HepG2 (cell line): Measurements from ENCODE around the gene MTFP1. TPM values are rescaled to one million over a fixed set of nuclear protein-coding genes. Genes with fewer than 3 reads are reported as not detected.
A peak's percentile ranks its signal among the peaks of the same experiment; 100 is the strongest.

ENCODE experiments used
- ESRRA ChIP-seq: sonication (generic); formaldehyde crosslinking; IDR thresholded peaks from 2 replicates; pipeline ENCODE4 v1.5.1; 2020; ENCODE audit warnings: mild to moderate bottlenecking, low read depth, missing genetic modification reagents
- MIXL1 ChIP-seq: IDR thresholded peaks from 2 replicates; pipeline ENCODE4 v1.6.1; 2016
- MLLT10 ChIP-seq: sonication (generic); formaldehyde crosslinking; IDR thresholded peaks from 2 replicates; pipeline ENCODE4 v1.4.0; 2020; ENCODE audit warnings: missing genetic modification reagents
- SETDB1 ChIP-seq: sonication (generic); formaldehyde crosslinking; IDR thresholded peaks from 2 replicates; pipeline ENCODE4 v1.5.1; 2020; ENCODE audit warnings: missing genetic modification reagents, mild to moderate bottlenecking, borderline replicate concordance
- SP4 ChIP-seq: sonication (generic); formaldehyde crosslinking; IDR thresholded peaks from 2 replicates; pipeline ENCODE4 v1.8.1; 2023; ENCODE audit warnings: mild to moderate bottlenecking, missing genetic modification reagents
- ZNF430 ChIP-seq: sonication (generic); formaldehyde crosslinking; IDR thresholded peaks from 2 replicates; pipeline ENCODE4 v1.9.0; 2021; ENCODE audit warnings: mild to moderate bottlenecking, missing genetic modification reagents
- polyA plus RNA-seq, 8 experiments: library from polyadenylated mRNA; depleted of rRNA in 3 of 8; stranded (reverse) in 7 of 8; unstranded in 1 of 8; fragments of >200 nt; fragmentation: Illumina TruSeq in 4 of 8; extraction: Trizol in 4 of 8; gene quantifications; 2 replicates each; pipeline versions ENCODE4 v1.2.1 to v1.2.3, GENCODE V29; 2011 to 2016; ENCODE audit warnings: low read depth in 4 of 8, missing spikeins in 1 of 8, mixed read lengths in 1 of 8; ENCODE audit not compliant: insufficient read depth in 1 of 8
- total RNA-seq, 5 experiments: library from RNA; depleted of rRNA; stranded (reverse); fragments of >200 nt; fragmentation: Illumina TruSeq; extraction: Trizol; gene quantifications; 2 replicates each; pipeline ENCODE4 v1.2.3, GENCODE V29; 2016; ENCODE audit warnings: low read depth in 1 of 5
- TF ChIP-seq, protein P1 (sequence below): sonication (generic); formaldehyde crosslinking; IDR thresholded peaks from 2 replicates; pipeline ENCODE4 v1.5.0; 2020; ENCODE audit warnings: missing genetic modification reagents, mild to moderate bottlenecking, borderline replicate concordance
- TF ChIP-seq, protein P2 (sequence below): sonication (generic); formaldehyde crosslinking; IDR thresholded peaks from 2 replicates; pipeline ENCODE4 v1.8.1; 2023; ENCODE audit warnings: mild to moderate bottlenecking, inconsistent platforms, moderate library complexity, missing genetic modification reagents, borderline replicate concordance
- TF ChIP-seq, protein P3 (sequence below): sonication (generic); formaldehyde crosslinking; IDR thresholded peaks from 2 replicates; pipeline ENCODE4 v1.5.0; 2020; ENCODE audit warnings: missing genetic modification reagents

Gene MTFP1
- total and polyA plus RNA-seq, 2 of the 13 experiments (the other 11 are each of a cell fraction or from before 2014, with no cell fraction given), result 29.5 to 45.6 TPM

DNA sequence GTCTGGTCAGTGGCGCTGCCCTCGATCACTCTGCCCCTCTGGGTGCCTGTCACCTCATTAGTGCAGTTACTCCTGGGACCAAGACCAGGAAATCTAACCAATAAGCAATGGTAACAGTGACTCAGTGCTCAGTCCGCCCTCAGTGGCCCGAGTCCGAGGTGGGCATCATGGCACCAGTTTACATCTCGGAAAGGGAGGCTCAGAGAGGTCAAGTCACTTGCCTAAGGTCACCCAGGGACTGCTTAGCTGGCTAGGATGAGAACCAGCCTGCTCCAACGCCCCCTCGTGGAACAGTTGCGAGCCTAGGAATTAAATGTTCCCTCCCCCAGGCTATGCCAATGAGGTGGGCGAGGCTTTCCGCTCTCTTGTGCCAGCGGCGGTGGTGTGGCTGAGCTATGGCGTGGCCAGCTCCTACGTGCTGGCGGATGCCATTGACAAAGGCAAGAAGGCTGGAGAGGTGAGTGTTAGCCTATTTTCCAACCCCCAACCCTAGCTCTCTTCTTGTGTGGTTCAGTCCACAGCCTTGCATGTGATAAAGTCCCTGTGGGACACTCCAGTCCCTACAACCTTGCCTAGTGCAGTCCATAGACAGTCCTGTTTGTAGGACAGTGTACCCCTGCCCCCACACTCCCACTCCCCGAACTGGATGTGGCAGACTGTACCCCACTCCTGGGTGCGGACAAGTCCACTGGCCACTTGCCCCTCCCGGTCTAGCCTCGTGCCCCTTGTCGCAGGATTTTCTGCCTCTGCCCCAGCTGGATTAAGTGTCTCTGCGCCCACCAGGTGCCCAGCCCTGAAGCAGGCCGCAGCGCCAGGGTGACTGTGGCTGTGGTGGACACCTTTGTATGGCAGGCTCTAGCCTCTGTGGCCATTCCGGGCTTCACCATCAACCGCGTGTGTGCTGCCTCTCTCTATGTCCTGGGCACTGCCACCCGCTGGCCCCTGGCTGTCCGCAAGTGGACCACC lies 1.1 kb downstream of the MTFP1 start (continued):
- TF ChIP-seq, protein P1, sequence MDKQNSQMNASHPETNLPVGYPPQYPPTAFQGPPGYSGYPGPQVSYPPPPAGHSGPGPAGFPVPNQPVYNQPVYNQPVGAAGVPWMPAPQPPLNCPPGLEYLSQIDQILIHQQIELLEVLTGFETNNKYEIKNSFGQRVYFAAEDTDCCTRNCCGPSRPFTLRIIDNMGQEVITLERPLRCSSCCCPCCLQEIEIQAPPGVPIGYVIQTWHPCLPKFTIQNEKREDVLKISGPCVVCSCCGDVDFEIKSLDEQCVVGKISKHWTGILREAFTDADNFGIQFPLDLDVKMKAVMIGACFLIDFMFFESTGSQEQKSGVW (CRISPR knock-in tag), result no peak
- no peak for TF ChIP-seq MLLT10 (CRISPR knock-in tag)
- no peak; the same call in 1 of the 2 replicates for TF ChIP-seq SP4 (CRISPR knock-in tag)
- TF ChIP-seq MIXL1 (CRISPR knock-in tag), result 0 out of 2 replicates have a peak, but pooled peaks have one; percentile 19
- TF ChIP-seq, protein P2, sequence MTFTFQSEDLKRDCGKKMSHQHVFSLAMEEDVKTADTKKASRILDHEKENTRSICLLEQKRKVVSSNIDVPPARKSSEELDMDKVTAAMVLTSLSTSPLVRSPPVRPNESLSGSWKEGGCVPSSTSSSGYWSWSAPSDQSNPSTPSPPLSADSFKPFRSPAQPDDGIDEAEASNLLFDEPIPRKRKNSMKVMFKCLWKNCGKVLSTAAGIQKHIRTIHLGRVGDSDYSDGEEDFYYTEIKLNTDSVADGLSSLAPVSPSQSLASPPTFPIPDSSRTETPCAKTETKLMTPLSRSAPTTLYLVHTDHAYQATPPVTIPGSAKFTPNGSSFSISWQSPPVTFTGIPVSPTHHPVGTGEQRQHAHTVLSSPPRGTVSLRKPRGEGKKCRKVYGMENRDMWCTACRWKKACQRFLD, result no peak
- TF ChIP-seq ESRRA (CRISPR knock-in tag), result no peak
- no peak for TF ChIP-seq SETDB1 (CRISPR knock-in tag)
- no peak for TF ChIP-seq ZNF430 (CRISPR knock-in tag)
- TF ChIP-seq, protein P3, sequence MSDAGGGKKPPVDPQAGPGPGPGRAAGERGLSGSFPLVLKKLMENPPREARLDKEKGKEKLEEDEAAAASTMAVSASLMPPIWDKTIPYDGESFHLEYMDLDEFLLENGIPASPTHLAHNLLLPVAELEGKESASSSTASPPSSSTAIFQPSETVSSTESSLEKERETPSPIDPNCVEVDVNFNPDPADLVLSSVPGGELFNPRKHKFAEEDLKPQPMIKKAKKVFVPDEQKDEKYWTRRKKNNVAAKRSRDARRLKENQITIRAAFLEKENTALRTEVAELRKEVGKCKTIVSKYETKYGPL, result no peak
